ENCODE measurements around the gene LCE3C. TPM values are rescaled to one million over a fixed set of nuclear protein-coding genes. Genes with fewer than 3 reads are reported as not detected.
"Not testable (repeated sequence)": the region's sequence is repeated elsewhere in the genome, so short reads cannot be mapped to it uniquely, and the experiment has no call there.

The LCE3C gene
- not detected in 2 replicates for total RNA-seq

- DNase-seq (ENCODE audit: extremely low read depth, low read depth, low spot score), result no peak
These were observed at the start of gene LCE3C for GRCh38 chr1:152599934-152600333. Gene LCE3C (plus strand): TSS chr1:152600234. CDS start chr1:152600732, 498 bp downstream.

- no peak for DNase-seq (ENCODE audit: extremely low read depth, low read depth, low spot score)
These were observed 34.9 kb upstream of the LCE3C start for GRCh38 chr1:152565115-152565514.

GRCh38 chr1:152565535-152566215, 34.4 kb upstream of the LCE3C start:
- no peak for DNase-seq (ENCODE audit: extremely low read depth, low read depth, low spot score)

- no peak for DNase-seq (ENCODE audit: extremely low read depth, low read depth, low spot score)
These were observed 33.4 kb upstream of the LCE3C start, which contains the start of gene LCE3E for GRCh38 chr1:152566681-152567080. Gene LCE3E (minus strand): TSS chr1:152566780. CDS start chr1:152566208, 572 bp downstream.

- DNase-seq (ENCODE audit: extremely low read depth, low read depth, low spot score), result no peak
These were observed 22.9 kb upstream of the LCE3C start for GRCh38 chr1:152577168-152577567.

- DNase-seq (ENCODE audit: extremely low read depth, low read depth, low spot score), result not testable (repeated sequence)
These were observed 20.5 kb upstream of the LCE3C start for GRCh38 chr1:152579526-152579925.

- no peak for DNase-seq (ENCODE audit: extremely low read depth, low read depth, low spot score)
These were observed 19.6 kb upstream of the LCE3C start, which contains the start of gene LCE3D for GRCh38 chr1:152580433-152580832. Gene LCE3D (minus strand): TSS chr1:152580516. CDS start chr1:152579936, 580 bp downstream.

GRCh38 chr1:152582647-152583046, 17.4 kb upstream of the LCE3C start:
- DNase-seq (ENCODE audit: extremely low read depth, low read depth, low spot score), result no peak

GRCh38 chr1:152585586-152585985, 14.4 kb upstream of the LCE3C start:
- DNase-seq (ENCODE audit: extremely low read depth, low read depth, low spot score), result no peak

- no peak for DNase-seq (ENCODE audit: extremely low read depth, low read depth, low spot score)
These were observed 3.0 kb upstream of the LCE3C start for GRCh38 chr1:152596986-152597385.

- no peak for DNase-seq (ENCODE audit: extremely low read depth, low read depth, low spot score)
These were observed 13.5 kb downstream of the LCE3C start, which contains the start of gene LCE3B for GRCh38 chr1:152613511-152613910. Gene LCE3B (plus strand): TSS chr1:152613811. CDS start chr1:152613811, 0 bp downstream.

- no peak for DNase-seq (ENCODE audit: extremely low read depth, low read depth, low spot score)
These were observed 22.0 kb downstream of the LCE3C start for GRCh38 chr1:152621993-152622392.

GRCh38 chr1:152622803-152623202, 22.8 kb downstream of the LCE3C start, which contains the start of gene LCE3A:
Gene LCE3A (minus strand): TSS chr1:152623103. CDS start chr1:152623103, 0 bp downstream.
- no peak for DNase-seq (ENCODE audit: extremely low read depth, low read depth, low spot score)

- no peak for DNase-seq (ENCODE audit: extremely low read depth, low read depth, low spot score)
These were observed 23.3 kb downstream of the LCE3C start for GRCh38 chr1:152623203-152623844.

GRCh38 chr1:152626744-152627143, 26.7 kb downstream of the LCE3C start:
- no peak for DNase-seq (ENCODE audit: extremely low read depth, low read depth, low spot score)

GRCh38 chr1:152630596-152630995, 30.6 kb downstream of the LCE3C start:
- DNase-seq (ENCODE audit: extremely low read depth, low read depth, low spot score), result no peak

GRCh38 chr1:152640351-152640750, 40.3 kb downstream of the LCE3C start:
- DNase-seq (ENCODE audit: extremely low read depth, low read depth, low spot score), result no peak

- no peak for DNase-seq (ENCODE audit: extremely low read depth, low read depth, low spot score)
These were observed 43.9 kb downstream of the LCE3C start for GRCh38 chr1:152643945-152644344.

GRCh38 chr1:152645146-152645545, 45.1 kb downstream of the LCE3C start:
- DNase-seq (ENCODE audit: extremely low read depth, low read depth, low spot score), result no peak

- no peak for DNase-seq (ENCODE audit: extremely low read depth, low read depth, low spot score)
These were observed 46.6 kb downstream of the LCE3C start for GRCh38 chr1:152646656-152647055.
